ENCODE results near the gene PPP2R5D. TPM values are rescaled to one million over a fixed set of nuclear protein-coding genes. Genes with fewer than 3 reads are reported as not detected.

The PPP2R5D gene
- total and polyA plus RNA-seq, 2 of the 4 experiments (the other 2 are of a cell fraction) = 55.6 to 68.8 TPM

- Histone ChIP-seq H2BK5ac (ENCODE audit: low read depth, low read length, poor library complexity, severe bottlenecking) (no peak overlapping the region), H3K79me1 (ENCODE audit: low read depth in 1 of 2, low read length in 2 of 2) (peaks cover 44 to 64% of the 10 kb centered on the region in 2 experiments), H3K9me3 (ENCODE audit: control insufficient read depth, insufficient read depth, low read length) (no peaks in the 10 kb centered on the region), H3K27me3 (ENCODE audit: control insufficient read depth, insufficient read depth, low read length) (no peaks in the 10 kb centered on the region), H3K36me3 (ENCODE audit: control insufficient read depth, insufficient read depth, low read length) (peaks cover 33% of the 10 kb centered on the region), H3K4ac (ENCODE audit: low read depth, low read length) (no peak overlapping the region), H3K23ac (ENCODE audit: low read depth, low read length) (no peak overlapping the region), H2BK15ac (ENCODE audit: low read depth, low read length) (no peak overlapping the region), H2BK20ac (ENCODE audit: low read depth, low read length) (no peak overlapping the region), H3K4me2 (ENCODE audit: low read depth, low read length) (no peak overlapping the region), H3K14ac (replicated peaks; ENCODE audit: low read depth, low read length) (no peak overlapping the region), H4K20me1 (ENCODE audit: insufficient read depth, low read length) (no peaks in the 10 kb centered on the region), H3K18ac (ENCODE audit: low read depth, low read length) (no peak overlapping the region), H2AFZ (replicated peaks; ENCODE audit: low read length, poor library complexity) (no peak overlapping the region), H3K56ac (ENCODE audit: extremely low read depth, insufficient read depth, low read length) (no peak overlapping the region), H2BK120ac (ENCODE audit: low read depth, low read length) (no peak overlapping the region), H3K4me1 (ENCODE audit: control insufficient read depth, insufficient read depth, low read length) (peaks cover 5% of the 10 kb centered on the region), H4K91ac (ENCODE audit: insufficient read depth, low read depth, low read length) (no peak overlapping the region), H2AK9ac (replicated peaks; ENCODE audit: low read depth, low read length, poor library complexity) (no peak overlapping the region), H3K9me1 (ENCODE audit: insufficient read depth, low read length) (peaks cover 4% of the 10 kb centered on the region; the same call in 1 of the 2 replicates), H3K27ac (ENCODE audit: insufficient read depth, low read length) (no peak overlapping the region), H3K4me3 (ENCODE audit: insufficient read depth, low read depth, low read length) (no peak overlapping the region), H4K8ac (ENCODE audit: low read depth in 2 of 2, low read length in 2 of 2) (no peak overlapping the region), H4K5ac (ENCODE audit: low read depth, low read length) (no peak overlapping the region), H3K9ac (ENCODE audit: low read depth, low read length) (no peak overlapping the region), H2AK5ac (ENCODE audit: low read depth, low read length) (no peak overlapping the region)
- no CpG with 5 or more reads among the region's 7 CpGs for WGBS, 2 experiments (ENCODE audit: extremely low coverage in 2 of 2, insufficient read length in 1 of 2)
- BruUV-seq (replicated peaks) = no TSS peak
- ATAC-seq (ENCODE audit: low read depth) = no peak
- intact Hi-C loops (cut with micrococcal nuclease) (no loop called here), dilution Hi-C loops (cut with HindIII; ENCODE audit: low sequenced_read_pairs, unreplicated experiment) (no loop called here), in situ Hi-C loops (cut with MboI; ENCODE audit: low sequenced_read_pairs) (no loop called here)
- ChIA-PET POLR2A (ENCODE audit: unreplicated experiment) (no interaction called here), CTCF (no interaction called here)
- DNase-seq = no peak
- TF ChIP-seq USF2 (IDR thresholded peaks at IDR 0.05; ENCODE audit: low read depth, low read length) = no peak
- no peak for TF ChIP-seq MAFK (IDR thresholded peaks at IDR 0.05; ENCODE audit: low read depth, low read length)
- TF ChIP-seq SMC3 (IDR thresholded peaks at IDR 0.05; ENCODE audit: low read depth, low read length) = no peak
- no peak for TF ChIP-seq ELK1 (IDR thresholded peaks at IDR 0.05; ENCODE audit: borderline replicate concordance, low read depth, low read length)
- no peak for TF ChIP-seq POLR2A (IDR thresholded peaks at IDR 0.05; ENCODE audit: low read depth, low read length)
- TF ChIP-seq MXI1 (IDR thresholded peaks at IDR 0.05; ENCODE audit: borderline replicate concordance, low read depth, low read length) = no peak
- no peak for TF ChIP-seq BHLHE40 (IDR thresholded peaks at IDR 0.05; ENCODE audit: low read depth, low read length)
- no peak for TF ChIP-seq RAD21 (IDR thresholded peaks at IDR 0.05; ENCODE audit: low read length)
- TF ChIP-seq CTCF (conservative IDR thresholded peaks at IDR 0.05; ENCODE audit: low read depth, low read length) = no peak
- TF ChIP-seq MAZ (IDR thresholded peaks at IDR 0.05; ENCODE audit: borderline replicate concordance, low read depth, low read length) = no peak
- no peak for TF ChIP-seq CHD1 (IDR thresholded peaks at IDR 0.05; ENCODE audit: low read depth, low read length)
- no peak for TF ChIP-seq RFX5 (IDR thresholded peaks at IDR 0.05; ENCODE audit: low read depth, low read length)
- no peak for TF ChIP-seq RCOR1 (IDR thresholded peaks at IDR 0.05; ENCODE audit: insufficient replicate concordance, low read length)
- no peak for TF ChIP-seq NFE2L2 (IDR thresholded peaks at IDR 0.05; ENCODE audit: low read depth, low read length)
- TF ChIP-seq CEBPB (IDR thresholded peaks at IDR 0.05; ENCODE audit: low read depth, low read length) = no peak
- TF ChIP-seq FOS (IDR thresholded peaks at IDR 0.05; ENCODE audit: low read depth, low read length) = no peak
Observed at GRCh38 chr6:42935322-42935721, 49.0 kb upstream of the PPP2R5D start.

All from IMR-90 (cell line).